Glutamatergic neuron (in vitro differentiated cells): Measurements from ENCODE around the gene TBC1D22A. TPM values are rescaled to one million over a fixed set of nuclear protein-coding genes. Genes with fewer than 3 reads are reported as not detected.

Experiments used
- DNase-seq: peaks from one replicate; pipeline ENCODE4 v3.0.0; 2022
- H3K27ac Mint-ChIP-seq: one replicate; pipeline ENCODE4 v1.8.0; 2020; ENCODE audit warnings: mild to moderate bottlenecking, mixed read lengths, inconsistent platforms; ENCODE audit not compliant: unreplicated experiment
- H3K27me3 Mint-ChIP-seq: one replicate; pipeline ENCODE4 v1.8.0; 2020; ENCODE audit warnings: mild to moderate bottlenecking, moderate library complexity, mixed read lengths, inconsistent platforms; ENCODE audit not compliant: unreplicated experiment
- H3K36me3 Mint-ChIP-seq: one replicate; pipeline ENCODE4 v1.8.0; 2020; ENCODE audit warnings: mild to moderate bottlenecking, mixed read lengths, inconsistent platforms; ENCODE audit not compliant: unreplicated experiment
- H3K4me1 Mint-ChIP-seq: one replicate; pipeline ENCODE4 v1.8.0; 2020; ENCODE audit warnings: mild to moderate bottlenecking, low read depth, mixed read lengths, inconsistent platforms; ENCODE audit not compliant: unreplicated experiment
- H3K4me3 Mint-ChIP-seq: one replicate; pipeline ENCODE4 v1.8.0; 2020; ENCODE audit warnings: mild to moderate bottlenecking, mixed read lengths, inconsistent platforms; ENCODE audit not compliant: unreplicated experiment
- H3K9me3 Mint-ChIP-seq: one replicate; pipeline ENCODE4 v1.8.0; 2020; ENCODE audit warnings: mild to moderate bottlenecking, moderate library complexity, mixed read lengths, inconsistent platforms; ENCODE audit not compliant: unreplicated experiment
- total RNA-seq: library from RNA; stranded (reverse); fragmentation: NEBNext Ultra II Directional; extraction: Animal tissue kit (Norgen Biotek cat#: 25700); gene quantifications from one replicate; pipeline ENCODE4 v1.2.1, GENCODE V29; 2021; ENCODE audit not compliant: unreplicated experiment
- TF ChIP-seq, protein P1 (sequence below): fragments of 200-600 bp; sonication (generic); IDR thresholded peaks from one replicate; pipeline ENCODE4 v1.5.0; 2021; ENCODE audit not compliant: partially characterized antibody, unreplicated experiment

Gene TBC1D22A
- total RNA-seq, 1 donor from 2014 or later = 23.0 TPM

DNA sequence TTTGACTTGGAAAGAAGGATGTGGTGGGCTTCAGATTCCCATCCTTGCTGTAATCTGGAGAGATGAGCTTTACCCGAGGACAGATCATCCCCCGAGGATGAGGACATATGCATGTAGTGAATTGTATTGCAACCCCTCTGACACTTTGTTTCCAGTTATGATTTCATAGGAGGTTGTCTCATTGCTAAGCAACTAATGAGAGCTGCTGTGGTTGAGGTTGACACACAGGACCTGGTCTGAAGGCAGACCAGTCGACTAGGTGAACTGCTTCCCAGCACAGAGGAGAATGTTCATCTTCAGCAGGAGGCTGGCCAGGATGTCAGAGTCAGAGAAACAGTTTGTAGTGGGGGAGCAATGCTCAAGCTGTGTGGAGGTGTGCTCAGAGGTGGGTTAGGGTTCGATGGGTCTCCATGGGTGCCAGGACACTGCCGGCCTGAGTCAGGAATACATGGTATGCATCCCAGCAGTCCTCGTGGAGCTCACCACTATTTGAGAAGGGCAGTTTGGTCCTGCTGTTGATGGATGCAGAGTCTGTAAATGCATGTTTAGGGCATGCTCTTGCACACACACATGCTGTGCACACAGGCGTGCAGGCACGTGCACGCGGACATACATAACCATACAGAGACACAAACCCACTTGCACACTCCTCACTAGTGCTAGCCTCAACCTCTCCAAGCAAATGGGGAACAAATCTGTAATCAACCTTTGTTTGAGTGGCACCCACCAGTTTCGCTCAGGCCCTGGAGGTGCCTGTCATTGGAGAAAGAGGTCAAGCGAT lies 153.7 kb downstream of the TBC1D22A start:
- Mint-ChIP-seq H3K36me3 (peaks cover under 1% of the 10 kb centered on the region), H3K9me3 (peaks cover 2% of the 10 kb centered on the region), H3K4me3 (no peak overlapping the region), H3K27ac (no peak overlapping the region), H3K4me1 (peaks cover 18% of the 10 kb centered on the region), H3K27me3 (peaks cover 6% of the 10 kb centered on the region)
- TF ChIP-seq, protein P1, sequence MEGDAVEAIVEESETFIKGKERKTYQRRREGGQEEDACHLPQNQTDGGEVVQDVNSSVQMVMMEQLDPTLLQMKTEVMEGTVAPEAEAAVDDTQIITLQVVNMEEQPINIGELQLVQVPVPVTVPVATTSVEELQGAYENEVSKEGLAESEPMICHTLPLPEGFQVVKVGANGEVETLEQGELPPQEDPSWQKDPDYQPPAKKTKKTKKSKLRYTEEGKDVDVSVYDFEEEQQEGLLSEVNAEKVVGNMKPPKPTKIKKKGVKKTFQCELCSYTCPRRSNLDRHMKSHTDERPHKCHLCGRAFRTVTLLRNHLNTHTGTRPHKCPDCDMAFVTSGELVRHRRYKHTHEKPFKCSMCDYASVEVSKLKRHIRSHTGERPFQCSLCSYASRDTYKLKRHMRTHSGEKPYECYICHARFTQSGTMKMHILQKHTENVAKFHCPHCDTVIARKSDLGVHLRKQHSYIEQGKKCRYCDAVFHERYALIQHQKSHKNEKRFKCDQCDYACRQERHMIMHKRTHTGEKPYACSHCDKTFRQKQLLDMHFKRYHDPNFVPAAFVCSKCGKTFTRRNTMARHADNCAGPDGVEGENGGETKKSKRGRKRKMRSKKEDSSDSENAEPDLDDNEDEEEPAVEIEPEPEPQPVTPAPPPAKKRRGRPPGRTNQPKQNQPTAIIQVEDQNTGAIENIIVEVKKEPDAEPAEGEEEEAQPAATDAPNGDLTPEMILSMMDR = no peak
- no peak for DNase-seq

DNA sequence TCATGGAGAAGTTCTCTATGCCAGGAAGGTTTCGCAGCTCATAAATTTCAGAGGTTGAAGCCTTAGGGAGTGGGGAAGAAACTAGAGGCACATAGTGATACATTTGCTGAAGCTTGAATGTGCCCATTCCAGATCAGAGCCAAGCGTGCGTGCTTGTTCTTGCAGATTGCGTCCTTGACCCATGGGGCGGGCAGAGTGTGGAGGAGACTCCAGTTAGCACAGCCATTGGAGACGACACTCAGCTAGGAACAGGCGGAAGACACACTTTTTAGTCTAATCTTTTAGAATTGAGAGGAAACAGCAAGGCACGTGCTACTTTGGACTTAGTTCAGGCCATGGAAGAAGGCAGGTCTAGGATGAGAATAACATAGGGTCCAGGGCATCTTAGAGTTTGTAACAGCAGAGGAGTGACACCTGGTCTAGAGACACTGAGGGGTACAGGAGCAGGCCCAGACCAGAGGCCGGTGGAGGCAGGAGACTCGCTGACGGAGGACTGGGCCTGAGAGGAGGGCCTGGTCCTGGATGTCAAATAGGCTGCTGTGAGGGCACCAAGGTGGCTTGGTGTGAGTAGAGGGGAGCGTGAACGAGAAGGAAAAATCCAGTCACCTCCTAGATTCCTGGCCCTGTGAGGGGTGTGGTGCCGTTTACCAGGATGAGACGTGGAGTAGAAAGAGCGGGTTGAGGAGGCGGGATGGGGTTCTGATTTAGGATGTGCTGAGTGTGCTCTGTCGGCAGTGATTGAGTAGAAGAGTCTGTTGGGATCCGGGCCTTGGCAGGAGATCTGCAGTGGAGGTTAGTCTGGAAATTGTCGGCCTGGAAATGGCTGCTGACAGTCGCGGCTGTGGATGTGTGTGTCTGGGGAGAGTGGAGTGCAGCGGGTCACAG lies 154.7 kb downstream of the TBC1D22A start:
- peaks cover 5% of the 10 kb centered on the region for H3K9me3 Mint-ChIP-seq
- no peak for DNase-seq
- TF ChIP-seq, protein P1 = no peak
- H3K4me3 Mint-ChIP-seq = no peak overlapping the region
- H3K27me3 Mint-ChIP-seq = peaks cover 6% of the 10 kb centered on the region
- peaks cover 11% of the 10 kb centered on the region for H3K36me3 Mint-ChIP-seq
- H3K4me1 Mint-ChIP-seq = peaks cover 18% of the 10 kb centered on the region
- H3K27ac Mint-ChIP-seq = no peak overlapping the region

DNA sequence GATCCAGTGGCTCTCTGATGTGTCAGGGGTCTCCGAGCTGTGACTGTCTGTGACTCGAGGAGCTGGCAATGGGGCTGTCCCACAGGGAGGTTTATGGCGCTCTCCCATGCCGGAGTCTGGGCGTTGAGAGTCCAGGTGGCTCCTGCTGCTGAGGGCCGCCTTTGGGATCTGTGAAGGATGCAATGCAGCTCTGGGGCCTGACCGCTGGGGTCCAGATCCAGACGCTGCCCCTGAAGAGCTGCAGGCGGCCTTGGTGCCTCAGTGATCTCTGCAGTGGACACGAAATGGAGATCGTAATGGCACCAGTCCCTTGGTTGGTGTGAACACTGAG lies 155.3 kb downstream of the TBC1D22A start:
- H3K9me3 Mint-ChIP-seq = peaks cover 5% of the 10 kb centered on the region
- peaks cover 18% of the 10 kb centered on the region for H3K4me1 Mint-ChIP-seq
- no peak overlapping the region for H3K27ac Mint-ChIP-seq
- peaks cover 17% of the 10 kb centered on the region for H3K36me3 Mint-ChIP-seq
- no peak for DNase-seq
- H3K4me3 Mint-ChIP-seq = no peak overlapping the region
- TF ChIP-seq, protein P1 = no peak
- peaks cover 6% of the 10 kb centered on the region for H3K27me3 Mint-ChIP-seq

DNA sequence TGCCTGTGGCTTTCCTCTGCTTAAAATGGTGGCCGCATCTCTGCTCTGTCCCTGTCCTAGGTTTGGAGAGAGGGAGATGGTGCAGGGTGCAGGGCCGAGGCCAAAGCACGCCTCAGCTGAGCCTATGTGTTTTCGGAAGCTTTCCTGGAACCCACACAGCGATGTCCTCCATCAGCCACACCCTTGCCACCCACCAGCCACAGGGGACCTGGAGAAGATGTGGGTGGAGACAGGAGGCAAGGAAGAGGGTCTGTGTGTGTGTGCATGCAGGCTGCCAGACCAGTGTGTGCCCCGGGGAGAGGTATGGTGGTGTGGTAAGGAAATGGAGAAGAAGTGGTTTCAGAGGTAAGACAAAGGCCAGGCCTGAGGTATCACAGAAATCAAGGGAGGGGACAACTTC lies 155.7 kb downstream of the TBC1D22A start:
- Mint-ChIP-seq H3K9me3 (peaks cover 5% of the 10 kb centered on the region), H3K27me3 (peaks cover 6% of the 10 kb centered on the region), H3K27ac (no peak overlapping the region), H3K4me1 (peaks cover 14% of the 10 kb centered on the region), H3K36me3 (peaks cover 19% of the 10 kb centered on the region), H3K4me3 (no peak overlapping the region)
- no peak for DNase-seq
- TF ChIP-seq, protein P1 = no peak

DNA sequence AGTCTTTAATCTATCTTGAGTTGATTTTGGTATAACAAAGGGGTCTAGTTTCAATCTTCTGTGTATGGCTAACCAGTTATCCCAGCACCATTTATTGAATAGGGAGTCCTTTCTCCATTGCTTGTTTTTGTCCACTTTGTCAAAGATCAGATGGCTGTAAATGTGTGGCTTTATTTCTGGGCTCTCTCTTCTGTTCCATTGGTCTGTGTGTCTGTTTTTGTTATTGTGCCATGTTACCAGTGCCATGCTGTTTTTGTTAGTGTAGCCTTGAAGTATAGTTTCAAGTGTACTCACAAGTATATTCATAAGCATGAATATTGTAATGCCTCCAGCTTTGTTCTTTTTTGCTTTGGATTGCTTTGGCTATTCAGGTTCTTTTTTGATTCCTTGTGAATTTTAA lies 159.6 kb downstream of the TBC1D22A start:
- peaks cover 6% of the 10 kb centered on the region for H3K27me3 Mint-ChIP-seq
- H3K4me1 Mint-ChIP-seq = no peaks in the 10 kb centered on the region
- peaks cover 19% of the 10 kb centered on the region for H3K36me3 Mint-ChIP-seq
- TF ChIP-seq, protein P1 = no peak
- H3K9me3 Mint-ChIP-seq = peaks cover 4% of the 10 kb centered on the region
- H3K27ac Mint-ChIP-seq = no peak overlapping the region
- H3K4me3 Mint-ChIP-seq = no peak overlapping the region
- no peak for DNase-seq
